GM23338 (cell line): ENCODE results near the gene INSM2. TPM values are rescaled to one million over a fixed set of nuclear protein-coding genes. Genes with fewer than 3 reads are reported as not detected.

ENCODE experiments used
- ATAC-seq: fragments of 200-7000 bp; cut with Tn5 transposase; 3 replicates; pipeline ENCODE4 v1.9.1; 2020
- DNase-seq: peaks from one replicate; pipeline ENCODE4 v3.0.0-alpha.2; 2015; ENCODE audit warnings: low spot score
- H2AFZ ChIP-seq: fragments of 200-600 bp; sonication (generic); 2 replicates; pipeline ENCODE4 v1.8.0; 2016; ENCODE audit warnings: antibody characterized with exemption, mild to moderate bottlenecking, moderate library complexity
- H3F3A ChIP-seq: fragments of 200-600 bp; sonication (generic); replicated peaks from 2 replicates; pipeline ENCODE4 v1.8.0; 2017; ENCODE audit warnings: antibody characterized with exemption, mixed run types, low read depth
- H3K27ac ChIP-seq: fragments of 200-600 bp; sonication (generic); 2 replicates; pipeline ENCODE4 v1.6.1; 2016; ENCODE audit warnings: low read depth
- H3K27me3 ChIP-seq: fragments of 200-600 bp; sonication (generic); 2 replicates; pipeline ENCODE4 v1.8.0; 2016; ENCODE audit warnings: mild to moderate bottlenecking, mixed run types, moderate library complexity; ENCODE audit not compliant: insufficient read depth
- H3K36me3 ChIP-seq: fragments of 200-600 bp; sonication (generic); 2 replicates; pipeline ENCODE4 v1.8.0; 2016; ENCODE audit warnings: mild to moderate bottlenecking; ENCODE audit not compliant: insufficient read depth
- H3K4me1 ChIP-seq: fragments of 200-600 bp; sonication (generic); 2 replicates; pipeline ENCODE4 v1.8.0; 2016; ENCODE audit warnings: mild to moderate bottlenecking, moderate library complexity; ENCODE audit not compliant: insufficient read depth
- H3K4me2 ChIP-seq: fragments of 200-600 bp; sonication (generic); 2 replicates; pipeline ENCODE4 v1.7.1; 2017; ENCODE audit warnings: mixed run types
- H3K4me3 ChIP-seq: fragments of 200-600 bp; sonication (generic); 2 replicates; pipeline ENCODE4 v1.6.1; 2016; ENCODE audit warnings: mixed run types
- H3K79me2 ChIP-seq: fragments of 200-600 bp; sonication (generic); replicated peaks from 2 replicates; pipeline ENCODE4 v1.8.0; 2017; ENCODE audit warnings: mild to moderate bottlenecking; ENCODE audit not compliant: insufficient read depth
- H3K9me2 ChIP-seq: fragments of 200-600 bp; sonication (generic); 2 replicates; pipeline ENCODE4 v1.8.0; 2017; ENCODE audit not compliant: insufficient read depth
- H4K20me1 ChIP-seq: fragments of 200-600 bp; sonication (generic); replicated peaks from 2 replicates; pipeline ENCODE4 v1.8.0; 2017; ENCODE audit warnings: mild to moderate bottlenecking; ENCODE audit not compliant: insufficient read depth
- H3K27ac Mint-ChIP-seq: 2 replicates; pipeline ENCODE4 v1.8.0; 2020; ENCODE audit warnings: inconsistent platforms, mild to moderate bottlenecking, moderate library complexity, mixed read lengths
- H3K27me3 Mint-ChIP-seq: 3 replicates; pipeline ENCODE4 v1.8.0; 2022; ENCODE audit warnings: low read depth, mild to moderate bottlenecking, moderate library complexity, mixed read lengths, inconsistent platforms; ENCODE audit not compliant: insufficient read depth, poor library complexity
- H3K36me3 Mint-ChIP-seq: 3 replicates; pipeline ENCODE4 v1.8.0; 2021; ENCODE audit warnings: low read depth, mild to moderate bottlenecking, inconsistent platforms, moderate library complexity, mixed read lengths
- H3K4me1 Mint-ChIP-seq: 3 replicates; pipeline ENCODE4 v1.8.0; 2020; ENCODE audit warnings: mild to moderate bottlenecking, inconsistent platforms, mixed read lengths
- H3K4me3 Mint-ChIP-seq: 3 replicates; pipeline ENCODE4 v1.8.0; 2021; ENCODE audit warnings: moderate library complexity, mild to moderate bottlenecking, inconsistent platforms, mixed read lengths
- H3K9me3 Mint-ChIP-seq: 3 replicates; pipeline ENCODE4 v1.8.0; 2020; ENCODE audit warnings: moderate library complexity, mild to moderate bottlenecking, inconsistent platforms, mixed read lengths
- CREB1 ChIP-seq: fragments of 250-450 bp; sonication (Bioruptor Pico); IDR thresholded peaks from 2 replicates; pipeline ENCODE4 v1.5.0; 2020; ENCODE audit warnings: low read depth, mild to moderate bottlenecking, moderate library complexity
- ETS1 ChIP-seq: IDR thresholded peaks from 2 replicates; pipeline ENCODE4 v1.6.1; 2016; ENCODE audit warnings: antibody characterized with exemption
- EZH2 ChIP-seq: fragments of 200-600 bp; sonication (generic); IDR thresholded peaks from one replicate; pipeline ENCODE4 v1.8.0; 2017; ENCODE audit warnings: antibody characterized with exemption, mild to moderate bottlenecking, low read depth; ENCODE audit not compliant: unreplicated experiment
- EZH2phosphoT487 ChIP-seq: fragments of 200-600 bp; sonication (generic); IDR thresholded peaks from one replicate; pipeline ENCODE4 v1.8.1; 2018; ENCODE audit warnings: antibody characterized with exemption; ENCODE audit not compliant: unreplicated experiment
- JUNB ChIP-seq: IDR thresholded peaks from one replicate; pipeline ENCODE4 v1.6.1; 2016; ENCODE audit warnings: antibody characterized with exemption; ENCODE audit not compliant: unreplicated experiment
- NANOG ChIP-seq: IDR thresholded peaks from 2 replicates; pipeline ENCODE4 v1.6.1; 2016; ENCODE audit warnings: antibody characterized with exemption, borderline replicate concordance
- POLR2AphosphoS5 ChIP-seq: IDR thresholded peaks from 2 replicates; pipeline ENCODE4 v1.6.1; 2016; ENCODE audit warnings: antibody characterized with exemption, low read depth
- STAT1 ChIP-seq: IDR thresholded peaks from one replicate; pipeline ENCODE4 v1.6.1; 2016; ENCODE audit warnings: antibody characterized with exemption; ENCODE audit not compliant: unreplicated experiment
- ZNF114 ChIP-seq: fragments of 250-450 bp; sonication (Bioruptor Pico); IDR thresholded peaks from 2 replicates; pipeline ENCODE4 v1.5.0; 2020; ENCODE audit warnings: mild to moderate bottlenecking, moderate library complexity
- ZNF331 ChIP-seq: fragments of 250-450 bp; sonication (Bioruptor Pico); IDR thresholded peaks from 2 replicates; pipeline ENCODE4 v1.5.0; 2020; ENCODE audit warnings: low read depth, mild to moderate bottlenecking, moderate library complexity
- ZNF462 ChIP-seq: fragments of 250-450 bp; sonication (Bioruptor Pico); IDR thresholded peaks from 2 replicates; pipeline ENCODE4 v1.5.0; 2020; ENCODE audit warnings: mild to moderate bottlenecking, moderate library complexity
- polyA plus RNA-seq: library from polyadenylated mRNA; unstranded; fragments of >200 nt; fragmentation: Nextera tagmentation; extraction: Ambion mirVana; gene quantifications from 2 replicates; pipeline ENCODE4 v1.2.1, GENCODE V29; 2016
- total RNA-seq: library from RNA; depleted of rRNA; stranded (reverse); fragments of >200 nt; shearing (Covaris generic); gene quantifications from 2 replicates; pipeline ENCODE4 v1.2.3, GENCODE V29; 2014
- TF ChIP-seq, protein P1 (sequence below), 2 experiments: fragments of 200-600 bp in 1 of 2; sonication (generic) in 1 of 2; conservative IDR thresholded peaks; 2 replicates each; pipeline versions ENCODE4 v1.5.1 to v1.6.1; 2016 to 2017; ENCODE audit warnings: antibody characterized with exemption in 2 of 2, low read depth in 2 of 2, mild to moderate bottlenecking in 2 of 2, moderate library complexity in 1 of 2
- TF ChIP-seq, protein P2 (sequence below): IDR thresholded peaks from one replicate; pipeline ENCODE4 v1.6.1; 2018; ENCODE audit warnings: antibody characterized with exemption; ENCODE audit not compliant: unreplicated experiment

The INSM2 gene
- total and polyA plus RNA-seq, 2 experiments from 2014 or later, result not detected

GRCh38 chr14:35565871-35566464, 32.0 kb downstream of the INSM2 start:
- H3K79me2 ChIP-seq, result no peaks in the 10 kb centered on the region
- peaks cover 12% of the 10 kb centered on the region for H3K4me1 Mint-ChIP-seq
- no peak overlapping the region for H3K27ac ChIP-seq
- H3K9me3 Mint-ChIP-seq, result no peaks in the 10 kb centered on the region
- no peaks in the 10 kb centered on the region for H3K9me2 ChIP-seq
- H3K4me1 ChIP-seq, result no peaks in the 10 kb centered on the region
- H3F3A ChIP-seq, result no peaks in the 10 kb centered on the region
- H3K27me3 ChIP-seq, result no peaks in the 10 kb centered on the region
- H3K4me3 ChIP-seq, result no peak overlapping the region
- H4K20me1 ChIP-seq, result no peaks in the 10 kb centered on the region
- H3K36me3 Mint-ChIP-seq, result no peaks in the 10 kb centered on the region
- ATAC-seq (no peak), DNase-seq (no peak)
- no peak overlapping the region for H3K4me2 ChIP-seq
- no peaks in the 10 kb centered on the region for H3K36me3 ChIP-seq
- H2AFZ ChIP-seq, result no peak overlapping the region
- H3K4me3 Mint-ChIP-seq, result no peak overlapping the region
- H3K27me3 Mint-ChIP-seq, result no peaks in the 10 kb centered on the region
- no peak for TF ChIP-seq EZH2
- TF ChIP-seq, protein P1, sequence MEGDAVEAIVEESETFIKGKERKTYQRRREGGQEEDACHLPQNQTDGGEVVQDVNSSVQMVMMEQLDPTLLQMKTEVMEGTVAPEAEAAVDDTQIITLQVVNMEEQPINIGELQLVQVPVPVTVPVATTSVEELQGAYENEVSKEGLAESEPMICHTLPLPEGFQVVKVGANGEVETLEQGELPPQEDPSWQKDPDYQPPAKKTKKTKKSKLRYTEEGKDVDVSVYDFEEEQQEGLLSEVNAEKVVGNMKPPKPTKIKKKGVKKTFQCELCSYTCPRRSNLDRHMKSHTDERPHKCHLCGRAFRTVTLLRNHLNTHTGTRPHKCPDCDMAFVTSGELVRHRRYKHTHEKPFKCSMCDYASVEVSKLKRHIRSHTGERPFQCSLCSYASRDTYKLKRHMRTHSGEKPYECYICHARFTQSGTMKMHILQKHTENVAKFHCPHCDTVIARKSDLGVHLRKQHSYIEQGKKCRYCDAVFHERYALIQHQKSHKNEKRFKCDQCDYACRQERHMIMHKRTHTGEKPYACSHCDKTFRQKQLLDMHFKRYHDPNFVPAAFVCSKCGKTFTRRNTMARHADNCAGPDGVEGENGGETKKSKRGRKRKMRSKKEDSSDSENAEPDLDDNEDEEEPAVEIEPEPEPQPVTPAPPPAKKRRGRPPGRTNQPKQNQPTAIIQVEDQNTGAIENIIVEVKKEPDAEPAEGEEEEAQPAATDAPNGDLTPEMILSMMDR (conservative IDR thresholded peaks at IDR 0.05; ENCODE audit: low read depth in 2 of 2), result no peak
- TF ChIP-seq ETS1, result no peak
- no peak for TF ChIP-seq POLR2AphosphoS5
- TF ChIP-seq STAT1, result no peak
- TF ChIP-seq, protein P2, sequence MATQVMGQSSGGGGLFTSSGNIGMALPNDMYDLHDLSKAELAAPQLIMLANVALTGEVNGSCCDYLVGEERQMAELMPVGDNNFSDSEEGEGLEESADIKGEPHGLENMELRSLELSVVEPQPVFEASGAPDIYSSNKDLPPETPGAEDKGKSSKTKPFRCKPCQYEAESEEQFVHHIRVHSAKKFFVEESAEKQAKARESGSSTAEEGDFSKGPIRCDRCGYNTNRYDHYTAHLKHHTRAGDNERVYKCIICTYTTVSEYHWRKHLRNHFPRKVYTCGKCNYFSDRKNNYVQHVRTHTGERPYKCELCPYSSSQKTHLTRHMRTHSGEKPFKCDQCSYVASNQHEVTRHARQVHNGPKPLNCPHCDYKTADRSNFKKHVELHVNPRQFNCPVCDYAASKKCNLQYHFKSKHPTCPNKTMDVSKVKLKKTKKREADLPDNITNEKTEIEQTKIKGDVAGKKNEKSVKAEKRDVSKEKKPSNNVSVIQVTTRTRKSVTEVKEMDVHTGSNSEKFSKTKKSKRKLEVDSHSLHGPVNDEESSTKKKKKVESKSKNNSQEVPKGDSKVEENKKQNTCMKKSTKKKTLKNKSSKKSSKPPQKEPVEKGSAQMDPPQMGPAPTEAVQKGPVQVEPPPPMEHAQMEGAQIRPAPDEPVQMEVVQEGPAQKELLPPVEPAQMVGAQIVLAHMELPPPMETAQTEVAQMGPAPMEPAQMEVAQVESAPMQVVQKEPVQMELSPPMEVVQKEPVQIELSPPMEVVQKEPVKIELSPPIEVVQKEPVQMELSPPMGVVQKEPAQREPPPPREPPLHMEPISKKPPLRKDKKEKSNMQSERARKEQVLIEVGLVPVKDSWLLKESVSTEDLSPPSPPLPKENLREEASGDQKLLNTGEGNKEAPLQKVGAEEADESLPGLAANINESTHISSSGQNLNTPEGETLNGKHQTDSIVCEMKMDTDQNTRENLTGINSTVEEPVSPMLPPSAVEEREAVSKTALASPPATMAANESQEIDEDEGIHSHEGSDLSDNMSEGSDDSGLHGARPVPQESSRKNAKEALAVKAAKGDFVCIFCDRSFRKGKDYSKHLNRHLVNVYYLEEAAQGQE, result no peak
- TF ChIP-seq ZNF331 (CRISPR knock-in tag), result no peak
- TF ChIP-seq NANOG, result no peak
- TF ChIP-seq ZNF462 (CRISPR knock-in tag), result no peak
- TF ChIP-seq ZNF114 (CRISPR knock-in tag), result no peak
- no peak for TF ChIP-seq JUNB
- no peak for TF ChIP-seq CREB1 (CRISPR knock-in tag)
- TF ChIP-seq EZH2phosphoT487, result no peak
- no peak overlapping the region for H3K27ac Mint-ChIP-seq
